Measurements from ENCODE around the gene DDIT4.

The DDIT4 gene

GRCh38 chr10:72250666-72251065, 23.1 kb upstream of the DDIT4 start:
- no peak for DNase-seq

- DNase-seq, result no peak
Observed at GRCh38 chr10:72251635-72252034, 22.1 kb upstream of the DDIT4 start.

- no peak for DNase-seq
Observed at GRCh38 chr10:72252972-72253371, 20.8 kb upstream of the DDIT4 start.

- no peak for DNase-seq
Observed at GRCh38 chr10:72253578-72253977, 20.1 kb upstream of the DDIT4 start.

GRCh38 chr10:72254813-72255568, 18.7 kb upstream of the DDIT4 start:
- DNase-seq, result peak; percentile 27

GRCh38 chr10:72255977-72256729, 17.6 kb upstream of the DDIT4 start:
- no peak for DNase-seq

- no peak for DNase-seq
Observed at GRCh38 chr10:72257051-72257892, 16.5 kb upstream of the DDIT4 start.

GRCh38 chr10:72258617-72259016, 15.1 kb upstream of the DDIT4 start:
- DNase-seq, result no peak

- no peak for DNase-seq
Observed at GRCh38 chr10:72259491-72260238, 14.1 kb upstream of the DDIT4 start.

GRCh38 chr10:72260239-72260975, 13.3 kb upstream of the DDIT4 start:
- DNase-seq, result no peak

GRCh38 chr10:72260976-72261783, 12.5 kb upstream of the DDIT4 start:
- no peak for DNase-seq

- no peak for DNase-seq
Observed at GRCh38 chr10:72261784-72262404, 11.8 kb upstream of the DDIT4 start.

- no peak for DNase-seq
Observed at GRCh38 chr10:72263613-72264241, 10.0 kb upstream of the DDIT4 start.

- no peak for DNase-seq
Observed at GRCh38 chr10:72264536-72264935, 9.2 kb upstream of the DDIT4 start.

GRCh38 chr10:72265508-72265907, 8.2 kb upstream of the DDIT4 start:
- no peak for DNase-seq

GRCh38 chr10:72265990-72266865, 7.5 kb upstream of the DDIT4 start:
- DNase-seq, result no peak

GRCh38 chr10:72267381-72267780, 6.3 kb upstream of the DDIT4 start:
- DNase-seq, result no peak

GRCh38 chr10:72267819-72268399, 5.8 kb upstream of the DDIT4 start:
- DNase-seq, result no peak

Measured in NCI-H1694 treated with DMSO at 0.1 percent for 48 hours (cell line).